HG03196 (cell line): ENCODE results near the gene FAM117B.
"Not testable (repeated sequence)": the region's sequence is repeated elsewhere in the genome, so short reads cannot be mapped to it uniquely, and the experiment has no call there.

Experiments used
- ATAC-seq: cut with Tn5 transposase; IDR thresholded peaks from one replicate; pipeline ENCODE4 v1.9.1; 2021; ENCODE audit not compliant: unreplicated experiment

Gene FAM117B

GRCh38 chr2:202807431-202808138 lies 172.8 kb downstream of the FAM117B start:
- ATAC-seq: not testable (repeated sequence)

- ATAC-seq: no peak
Measured at GRCh38 chr2:202808754-202809153, 174.0 kb downstream of the FAM117B start.

GRCh38 chr2:202813387-202813786 lies 178.6 kb downstream of the FAM117B start:
- no peak for ATAC-seq

GRCh38 chr2:202814226-202814625 lies 179.5 kb downstream of the FAM117B start:
- no peak for ATAC-seq

GRCh38 chr2:202815548-202816360 lies 181.0 kb downstream of the FAM117B start:
- ATAC-seq: no peak

- no peak for ATAC-seq
Measured at GRCh38 chr2:202817771-202818170, 183.0 kb downstream of the FAM117B start.

- ATAC-seq: no peak
Measured at GRCh38 chr2:202818321-202818720, 183.6 kb downstream of the FAM117B start.
